CD14-positive monocyte (primary cell): Measurements from ENCODE around the gene CAMK4. TPM values are rescaled to one million over a fixed set of nuclear protein-coding genes. Genes with fewer than 3 reads are reported as not detected.

ENCODE experiments used
- DNase-seq, 3 donors: peaks; one replicate each; pipeline ENCODE4 v3.0.0-alpha.2; 2011 to 2022
- H2AFZ ChIP-seq: 2 replicates; pipeline ENCODE4 v1.6.0; 2012; ENCODE audit warnings: mild to moderate bottlenecking, low read depth, low read length, inconsistent platforms; ENCODE audit not compliant: insufficient read depth, poor library complexity, severe bottlenecking
- H3K27ac ChIP-seq, 2 donors: 1 replicate in 1 of 2; 2 replicates in 1 of 2; pipeline ENCODE4 v1.5.1; 2012 to 2013; ENCODE audit warnings: low read length in 2 of 2, control low read depth in 1 of 2, inconsistent platforms in 1 of 2, low read depth in 1 of 2, mild to moderate bottlenecking in 1 of 2
- H3K27me3 ChIP-seq, 2 donors: one replicate each; pipeline versions ENCODE4 v1.6.0 to v1.6.1; 2011 to 2013; ENCODE audit warnings: low read length in 2 of 2; ENCODE audit not compliant: control insufficient read depth in 2 of 2, insufficient read depth in 2 of 2
- H3K36me3 ChIP-seq, 2 donors: replicated peaks in 1 of 2; 1 replicate in 1 of 2; 2 replicates in 1 of 2; pipeline versions ENCODE4 v1.5.1 to v1.6.1; 2012 to 2013; ENCODE audit warnings: low read length in 2 of 2, control low read depth in 1 of 2, inconsistent platforms in 1 of 2, mild to moderate bottlenecking in 1 of 2; ENCODE audit not compliant: insufficient read depth in 2 of 2, control insufficient read depth in 1 of 2
- H3K4me1 ChIP-seq, 2 donors: 1 replicate in 1 of 2; 2 replicates in 1 of 2; pipeline versions ENCODE4 v1.5.1 to v1.6.1; 2012 to 2013; ENCODE audit warnings: low read length in 2 of 2, control low read depth in 1 of 2, inconsistent platforms in 1 of 2, mild to moderate bottlenecking in 1 of 2, moderate library complexity in 1 of 2; ENCODE audit not compliant: insufficient read depth in 2 of 2, control insufficient read depth in 1 of 2
- H3K4me2 ChIP-seq: replicated peaks from 2 replicates; pipeline ENCODE3; 2012; ENCODE audit warnings: low read length, moderate library complexity, mild to moderate bottlenecking; ENCODE audit not compliant: poor library complexity, severe bottlenecking; ENCODE audit errors: extremely low read depth
- H3K4me3 ChIP-seq, 3 experiments: fragments of 200-600 bp in 1 of 3; sonication (generic) in 1 of 3; replicated peaks in 1 of 3; 1 replicate in 2 of 3; 2 replicates in 1 of 3; pipeline ENCODE4 v1.5.1; 2011 to 2013; ENCODE audit warnings: low read length in 3 of 3, mild to moderate bottlenecking in 3 of 3, control low read depth in 2 of 3, low read depth in 2 of 3, inconsistent platforms in 1 of 3, moderate library complexity in 1 of 3
- H3K79me2 ChIP-seq: 2 replicates; pipeline ENCODE4 v1.6.0; 2012; ENCODE audit warnings: mild to moderate bottlenecking, control low read depth, inconsistent platforms, low read length, moderate library complexity; ENCODE audit not compliant: insufficient read depth
- H3K9ac ChIP-seq: 2 replicates; pipeline ENCODE4 v1.6.0; 2017; ENCODE audit warnings: low read length, mild to moderate bottlenecking; ENCODE audit not compliant: insufficient read depth, poor library complexity, severe bottlenecking
- H3K9me3 ChIP-seq, 2 donors: replicated peaks in 1 of 2; 1 replicate in 1 of 2; 2 replicates in 1 of 2; pipeline versions ENCODE4 v1.5.1 to v1.6.1; 2012 to 2013; ENCODE audit warnings: low read length in 2 of 2, control low read depth in 1 of 2; ENCODE audit not compliant: control insufficient read depth in 1 of 2, insufficient read depth in 1 of 2
- H4K20me1 ChIP-seq: 2 replicates; pipeline ENCODE4 v1.6.0; 2012; ENCODE audit warnings: mild to moderate bottlenecking, low read length, control low read depth, moderate library complexity; ENCODE audit not compliant: insufficient read depth
- H3K27ac Mint-ChIP-seq, 7 donors: one replicate each; pipeline ENCODE4 v1.8.0; 2020; ENCODE audit warnings: mild to moderate bottlenecking in 7 of 7, mixed read lengths in 7 of 7, moderate library complexity in 6 of 7, inconsistent platforms in 2 of 7
- H3K27me3 Mint-ChIP-seq, 3 donors: one replicate each; pipeline ENCODE4 v1.8.0; 2021 to 2022; ENCODE audit warnings: low read depth in 3 of 3, mild to moderate bottlenecking in 3 of 3, mixed read lengths in 3 of 3, moderate library complexity in 3 of 3, inconsistent platforms in 1 of 3
- H3K36me3 Mint-ChIP-seq, 2 donors: one replicate each; pipeline ENCODE4 v1.8.0; 2020; ENCODE audit warnings: mixed read lengths in 2 of 2, inconsistent platforms in 1 of 2, mild to moderate bottlenecking in 1 of 2
- H3K4me1 Mint-ChIP-seq: one replicate; pipeline ENCODE4 v1.8.0; 2020; ENCODE audit warnings: mild to moderate bottlenecking, mixed read lengths
- H3K4me3 Mint-ChIP-seq, 2 donors: one replicate each; pipeline ENCODE4 v1.8.0; 2020; ENCODE audit warnings: mild to moderate bottlenecking in 2 of 2, mixed read lengths in 2 of 2, moderate library complexity in 1 of 2
- H3K9me3 Mint-ChIP-seq, 7 donors: one replicate each; pipeline ENCODE4 v1.8.0; 2020 to 2022; ENCODE audit warnings: mixed read lengths in 7 of 7, mild to moderate bottlenecking in 6 of 7, moderate library complexity in 6 of 7, inconsistent platforms in 2 of 7
- WGBS: methylation state at CpG from one replicate; pipeline ENCODE4 v1.1.5; 2013; ENCODE audit warnings: missing lambda C conversion rate; ENCODE audit not compliant: insufficient coverage; 5-methylcytosine and 5-hydroxymethylcytosine counted together
- intact Hi-C, 2 donors: fragments of 100-400 bp; cut with micrococcal nuclease; formaldehyde crosslinking; loops; one replicate each; pipeline versions ENCODE4 v1.15.0 to v1.15.1; 2023
- polyA plus RNA-seq, 3 donors: library from polyadenylated mRNA; depleted of rRNA in 1 of 3; unstranded in 2 of 3; stranded (reverse) in 1 of 3; fragments of 300-500 nt in 2 of 3; fragments of >200 nt in 1 of 3; fragmentation: Illumina TruSeq in 2 of 3; gene quantifications; 1 replicate in 2 of 3; 2 replicates in 1 of 3; pipeline ENCODE4 v1.2.3, GENCODE V29; 2012 to 2021
- TF ChIP-seq, protein P1 (sequence below): fragments of 200-600 bp; IDR thresholded peaks from one replicate; pipeline ENCODE4 v1.8.0; 2022; ENCODE audit warnings: antibody characterized with exemption, mild to moderate bottlenecking

The CAMK4 gene
- polyA plus RNA-seq, 3 donors: 0.24 to 0.28 TPM; not detected in 1

GRCh38 chr5:111486055-111486454 is 261.9 kb downstream of the CAMK4 start:
- Mint-ChIP-seq H3K27me3 (peaks cover 5% of the 10 kb centered on the region in 3 donors), H3K4me3 (no peak overlapping the region), H3K4me1 (peaks cover 1% of the 10 kb centered on the region), H3K9me3 (peaks cover 0 to 2% (median 0%) of the 10 kb centered on the region in 7 donors), H3K27ac (no peak overlapping the region), H3K36me3 (no peaks in the 10 kb centered on the region)
- Histone ChIP-seq H3K4me3 (no peak overlapping the region), H3K4me2 (no peak overlapping the region), H3K9me3 (no peaks in the 10 kb centered on the region), H2AFZ (no peak overlapping the region), H3K4me1 (no peaks in the 10 kb centered on the region), H3K36me3 (no peaks in the 10 kb centered on the region), H3K27me3 (no peaks in the 10 kb centered on the region), H3K27ac (no peak overlapping the region), H3K79me2 (no peaks in the 10 kb centered on the region), H4K20me1 (no peaks in the 10 kb centered on the region), H3K9ac (no peak overlapping the region)
- TF ChIP-seq, protein P1, sequence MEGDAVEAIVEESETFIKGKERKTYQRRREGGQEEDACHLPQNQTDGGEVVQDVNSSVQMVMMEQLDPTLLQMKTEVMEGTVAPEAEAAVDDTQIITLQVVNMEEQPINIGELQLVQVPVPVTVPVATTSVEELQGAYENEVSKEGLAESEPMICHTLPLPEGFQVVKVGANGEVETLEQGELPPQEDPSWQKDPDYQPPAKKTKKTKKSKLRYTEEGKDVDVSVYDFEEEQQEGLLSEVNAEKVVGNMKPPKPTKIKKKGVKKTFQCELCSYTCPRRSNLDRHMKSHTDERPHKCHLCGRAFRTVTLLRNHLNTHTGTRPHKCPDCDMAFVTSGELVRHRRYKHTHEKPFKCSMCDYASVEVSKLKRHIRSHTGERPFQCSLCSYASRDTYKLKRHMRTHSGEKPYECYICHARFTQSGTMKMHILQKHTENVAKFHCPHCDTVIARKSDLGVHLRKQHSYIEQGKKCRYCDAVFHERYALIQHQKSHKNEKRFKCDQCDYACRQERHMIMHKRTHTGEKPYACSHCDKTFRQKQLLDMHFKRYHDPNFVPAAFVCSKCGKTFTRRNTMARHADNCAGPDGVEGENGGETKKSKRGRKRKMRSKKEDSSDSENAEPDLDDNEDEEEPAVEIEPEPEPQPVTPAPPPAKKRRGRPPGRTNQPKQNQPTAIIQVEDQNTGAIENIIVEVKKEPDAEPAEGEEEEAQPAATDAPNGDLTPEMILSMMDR: no peak
- WGBS: no CpG with 5 or more reads among the region's 2 CpGs
- DNase-seq: no peak
- intact Hi-C loops: no loop called here

DNA sequence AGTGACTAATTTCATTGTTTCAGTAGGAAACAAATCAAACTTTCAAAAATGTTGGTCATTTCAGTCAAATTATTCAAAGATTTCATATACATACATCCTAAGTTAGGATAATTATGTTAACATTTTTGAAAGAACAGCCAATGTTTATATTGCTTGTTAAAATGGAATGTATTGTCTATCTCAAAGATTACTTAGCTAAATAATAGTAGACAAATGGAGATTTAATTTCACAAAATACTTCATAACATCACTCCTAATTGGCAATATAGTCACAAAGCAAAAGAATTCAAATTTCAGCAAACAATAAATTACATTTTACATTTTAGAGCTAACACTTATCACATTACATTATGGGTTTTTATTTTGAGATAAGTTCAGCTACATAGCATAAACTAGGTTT is 262.7 kb downstream of the CAMK4 start:
- H3K4me1 Mint-ChIP-seq: peaks cover 1% of the 10 kb centered on the region
- H3K36me3 Mint-ChIP-seq: no peaks in the 10 kb centered on the region
- H2AFZ ChIP-seq: no peak overlapping the region
- no peak overlapping the region for H3K4me3 Mint-ChIP-seq
- no peaks in the 10 kb centered on the region for H3K79me2 ChIP-seq
- H3K4me3 ChIP-seq: no peak overlapping the region
- no peak overlapping the region for H3K27ac Mint-ChIP-seq
- no peak overlapping the region for H3K9ac ChIP-seq
- H3K36me3 ChIP-seq: no peaks in the 10 kb centered on the region
- H3K27me3 ChIP-seq: no peaks in the 10 kb centered on the region
- H3K4me2 ChIP-seq: no peak overlapping the region
- no peaks in the 10 kb centered on the region for H4K20me1 ChIP-seq
- H3K27ac ChIP-seq: no peak overlapping the region
- no peaks in the 10 kb centered on the region for H3K4me1 ChIP-seq
- intact Hi-C loops: no loop called here
- TF ChIP-seq, protein P1: no peak
- no peak for DNase-seq
- H3K9me3 ChIP-seq: no peaks in the 10 kb centered on the region
- H3K9me3 Mint-ChIP-seq: peaks cover 0 to 2% (median 0%) of the 10 kb centered on the region in 7 donors
- peaks cover 5% of the 10 kb centered on the region in 3 donors for H3K27me3 Mint-ChIP-seq
